Fibroblast of gingiva (primary cell): Measurements from ENCODE around the gene POLD2.

ENCODE experiments used
- DNase-seq: peaks from one replicate; pipeline ENCODE4 v3.0.0-alpha.2; 2011; ENCODE audit warnings: low read depth

The POLD2 gene

DNA sequence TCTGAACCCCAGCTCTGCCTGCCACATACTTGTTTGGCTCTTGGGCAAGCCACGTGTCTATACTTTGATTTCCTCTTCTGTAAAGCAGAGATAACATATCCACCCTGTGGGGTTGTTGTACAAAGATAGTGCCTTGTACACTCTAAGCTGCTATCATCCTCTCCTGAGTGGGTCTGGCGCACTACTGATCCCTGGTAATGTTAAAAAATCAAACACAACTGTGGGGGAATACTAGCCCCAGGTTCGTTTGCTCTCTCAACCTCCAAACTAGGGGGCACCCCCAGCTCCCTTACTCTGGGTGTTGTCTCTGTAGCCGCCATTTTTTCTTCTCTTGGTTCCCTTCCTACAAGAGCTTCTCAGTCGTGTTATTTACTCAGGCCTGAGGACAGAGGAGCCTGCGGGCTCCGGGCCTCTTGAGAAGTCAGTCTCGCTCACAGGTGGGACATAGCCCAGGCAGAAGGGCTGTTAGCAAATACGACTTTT is 42.0 kb downstream of the POLD2 start:
- no peak for DNase-seq

DNA sequence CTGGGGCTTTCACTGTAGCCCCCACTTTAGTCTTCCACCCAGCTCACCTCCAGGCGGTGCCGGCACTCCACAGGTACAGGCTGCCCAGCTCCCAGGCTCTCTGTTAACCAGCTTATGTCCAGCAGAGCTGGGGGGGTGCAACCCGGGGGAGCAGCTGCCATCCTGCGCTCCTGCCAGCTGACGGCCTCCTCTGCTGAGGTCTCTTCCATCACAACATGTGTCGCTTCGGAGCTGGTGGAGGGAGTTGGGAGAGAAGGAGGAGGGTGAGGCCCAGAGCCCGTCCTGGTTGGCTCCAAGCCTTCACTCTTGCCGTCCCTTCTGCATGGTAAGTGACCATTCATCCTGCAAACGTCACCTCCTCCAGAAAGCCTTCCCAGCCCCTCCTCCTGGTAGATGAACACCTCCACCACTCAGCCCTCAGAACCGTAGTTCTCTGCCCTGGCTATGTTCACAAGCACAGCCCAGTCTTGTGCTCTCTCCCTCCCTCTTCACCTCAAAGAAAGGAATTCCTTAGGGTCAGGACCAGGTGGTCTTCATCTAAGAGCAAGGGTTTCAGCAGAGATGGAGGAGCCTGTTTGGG is 42.6 kb downstream of the POLD2 start:
- DNase-seq: no peak

DNA sequence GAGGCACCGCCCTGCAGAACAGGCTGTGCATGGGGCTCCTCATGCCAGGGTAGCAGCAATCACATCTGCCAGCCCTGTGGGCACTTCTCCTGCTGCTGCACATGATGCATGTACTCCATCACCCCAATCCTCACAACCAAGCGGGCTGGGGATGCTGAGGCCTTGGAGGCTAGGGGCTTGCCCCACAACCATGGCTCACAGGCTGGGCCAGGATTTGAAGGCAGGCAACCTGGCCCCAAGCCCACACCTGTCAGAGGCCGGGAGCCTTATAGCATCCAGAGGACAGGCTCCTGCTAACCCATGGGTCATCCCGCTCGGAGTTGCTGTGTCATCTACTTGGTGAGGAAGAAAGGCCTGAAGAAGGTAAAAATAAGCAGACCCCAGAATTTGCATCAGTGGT is 43.2 kb downstream of the POLD2 start:
- no peak for DNase-seq

DNA sequence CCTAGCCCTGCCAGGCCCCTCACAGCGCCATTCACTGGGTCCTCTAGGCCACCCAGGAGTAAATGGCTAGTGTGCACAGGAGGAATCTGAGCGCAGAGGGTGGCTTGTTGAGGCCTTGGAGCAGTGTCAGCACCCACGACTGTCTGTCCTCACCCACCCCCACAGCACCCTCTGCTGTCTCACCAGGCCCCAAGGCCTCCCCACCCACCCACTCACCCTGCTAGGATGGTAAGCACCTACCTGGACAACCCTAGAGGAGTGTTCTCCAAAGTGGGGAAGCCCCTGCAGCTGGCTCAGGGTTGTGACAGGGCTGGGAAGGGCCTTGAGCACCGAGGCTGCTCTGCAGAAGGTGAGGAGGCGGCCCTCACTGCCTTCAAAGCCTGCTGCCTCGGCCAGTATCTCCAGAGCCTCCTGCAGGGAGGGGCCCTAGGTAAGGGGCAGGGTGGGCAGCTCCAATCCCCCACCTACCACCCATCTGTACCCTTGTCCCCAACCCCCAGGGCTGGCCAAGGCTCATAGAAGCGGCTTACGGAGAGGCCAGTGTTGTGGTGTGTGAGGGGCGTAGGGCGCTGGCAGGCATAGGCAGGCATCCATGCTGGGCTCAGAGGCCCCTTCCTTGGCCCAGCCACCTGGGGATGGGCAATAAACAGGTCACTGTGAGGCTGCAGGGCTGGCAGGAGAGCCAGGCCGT is 43.9 kb downstream of the POLD2 start:
- DNase-seq: no peak

DNA sequence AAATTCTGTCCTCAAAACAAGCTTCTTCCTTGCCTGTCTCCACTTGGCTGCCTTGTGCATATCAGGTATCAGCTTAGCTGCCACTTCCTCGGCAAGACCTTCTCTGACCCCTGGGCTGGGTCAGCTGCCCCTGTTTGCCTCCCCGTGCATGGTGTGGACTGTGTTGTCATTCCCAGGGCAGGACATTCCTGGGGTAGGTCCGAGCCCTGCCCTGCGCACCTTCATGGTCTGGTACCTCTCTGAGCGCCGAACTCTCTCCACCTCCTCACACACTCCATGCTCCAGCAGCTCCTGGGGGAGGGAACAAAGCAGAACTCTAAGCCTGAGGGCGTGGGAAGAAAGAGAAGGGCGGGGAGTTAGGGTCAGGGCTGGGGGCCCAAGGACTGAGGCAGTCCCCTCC is 44.8 kb downstream of the POLD2 start:
- DNase-seq: no peak

DNA sequence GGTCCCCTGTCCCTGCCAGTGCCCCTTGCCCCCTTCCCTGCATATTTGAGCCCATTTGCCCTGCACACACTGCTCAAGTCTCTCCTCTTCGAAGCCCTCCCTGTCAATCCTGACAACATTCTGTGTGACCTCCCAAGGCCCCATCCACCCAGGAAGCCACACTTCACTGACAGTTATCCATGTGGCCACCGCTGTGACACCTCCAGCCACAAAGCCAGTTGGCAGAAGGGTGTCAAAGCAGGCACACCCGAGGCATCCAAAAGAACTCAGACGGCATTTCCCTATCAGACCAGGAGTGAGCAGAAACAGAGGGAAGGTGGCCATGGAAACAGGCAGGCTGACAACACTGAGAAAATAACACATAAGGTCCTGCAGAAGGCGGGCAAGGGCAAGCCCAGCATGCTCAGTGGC is 45.7 kb downstream of the POLD2 start:
- DNase-seq: no peak

DNA sequence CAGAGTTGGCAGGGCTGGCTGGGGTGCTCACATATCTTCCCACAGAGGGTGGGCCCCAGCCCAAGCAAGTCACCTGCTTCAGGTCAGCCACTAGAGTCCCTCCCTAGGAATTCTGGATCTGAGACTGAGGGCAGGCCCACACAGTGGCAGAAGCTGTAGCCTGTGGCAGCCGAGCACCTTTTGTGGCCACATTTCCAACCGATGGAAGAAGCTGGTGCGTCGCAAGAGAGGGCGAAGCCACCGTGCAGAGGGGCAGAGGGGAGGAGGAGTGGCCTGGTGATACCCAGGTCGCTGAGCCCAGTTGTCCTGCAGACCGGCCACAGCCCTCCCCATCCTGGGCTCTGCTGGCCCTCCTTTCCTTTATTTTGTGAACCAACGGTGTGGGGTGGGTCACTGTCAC is 46.3 kb downstream of the POLD2 start:
- DNase-seq: no peak

DNA sequence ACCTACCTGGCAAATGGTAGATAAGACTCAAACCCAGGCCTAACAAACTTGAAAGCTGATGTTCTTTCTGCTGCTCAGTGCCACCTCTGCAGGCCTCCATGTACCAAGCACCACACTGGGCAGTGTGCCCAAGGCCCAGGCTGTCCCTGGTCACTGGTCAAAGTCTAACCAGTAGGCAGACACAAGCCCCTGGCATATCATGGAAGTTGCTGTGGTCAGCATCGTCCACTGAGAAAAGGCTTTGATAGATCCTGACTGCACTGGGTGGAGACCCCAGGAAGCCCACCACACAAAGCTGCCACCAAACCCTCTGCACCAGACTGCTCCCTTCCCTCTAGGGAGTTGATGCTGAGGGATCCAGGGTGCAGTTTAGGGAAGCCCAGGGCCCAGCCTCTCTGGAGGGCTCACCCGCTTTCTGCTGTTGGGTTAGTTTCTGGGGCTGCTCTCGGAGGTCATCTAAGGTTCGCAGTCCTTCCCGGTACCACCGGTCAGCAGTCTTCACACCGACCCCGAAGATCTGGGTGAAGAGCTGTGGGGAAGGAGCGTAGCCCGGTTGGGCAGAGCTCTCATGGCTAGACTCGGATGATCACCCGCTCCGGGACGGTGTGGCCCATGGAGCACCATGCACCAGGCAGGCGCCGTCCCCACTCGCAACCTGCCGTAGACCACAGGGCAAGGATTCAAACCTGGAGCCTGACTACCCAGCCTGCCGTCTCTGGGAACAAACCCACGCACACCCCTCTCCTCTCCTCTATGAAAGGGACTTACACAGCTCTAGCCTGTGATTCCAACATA is 47.0 kb downstream of the POLD2 start:
- DNase-seq: no peak

DNA sequence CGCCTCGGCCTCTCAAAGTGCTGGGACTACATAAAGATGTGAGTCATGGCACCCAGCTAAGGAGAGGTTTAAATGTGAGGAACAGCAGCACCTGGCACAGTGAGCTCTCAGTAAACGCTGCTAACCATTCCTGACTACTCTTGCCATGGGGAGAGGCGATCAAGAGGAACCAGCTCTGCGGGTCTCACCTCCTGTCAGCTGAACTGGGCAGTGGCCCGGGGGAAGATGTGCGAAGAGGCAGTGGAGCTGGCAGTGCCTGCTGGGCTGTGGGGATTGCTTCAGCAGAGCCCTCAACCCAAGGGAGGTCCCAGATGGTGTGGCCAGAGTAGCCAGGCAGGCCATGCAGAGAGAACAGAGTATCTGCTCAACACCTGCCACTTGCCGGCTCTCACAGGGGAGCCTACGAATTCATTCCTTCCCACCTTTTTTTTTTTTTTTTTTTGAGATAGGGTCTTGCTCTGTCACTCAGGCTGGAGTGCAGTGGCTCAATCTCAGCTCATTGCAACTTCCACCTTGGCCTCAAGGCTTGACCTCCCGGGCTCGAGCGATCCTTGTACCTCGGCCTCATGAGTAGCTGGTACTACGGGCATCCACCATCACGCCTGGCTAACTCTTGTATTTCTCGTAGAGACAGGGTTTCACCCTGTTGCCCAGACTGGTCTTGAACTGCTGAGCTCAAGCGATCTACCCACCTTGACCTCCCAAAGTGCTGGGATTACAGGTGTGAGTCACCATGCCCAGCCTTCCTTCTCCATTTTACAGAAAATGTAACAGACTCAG is 47.9 kb downstream of the POLD2 start:
- no peak for DNase-seq

DNA sequence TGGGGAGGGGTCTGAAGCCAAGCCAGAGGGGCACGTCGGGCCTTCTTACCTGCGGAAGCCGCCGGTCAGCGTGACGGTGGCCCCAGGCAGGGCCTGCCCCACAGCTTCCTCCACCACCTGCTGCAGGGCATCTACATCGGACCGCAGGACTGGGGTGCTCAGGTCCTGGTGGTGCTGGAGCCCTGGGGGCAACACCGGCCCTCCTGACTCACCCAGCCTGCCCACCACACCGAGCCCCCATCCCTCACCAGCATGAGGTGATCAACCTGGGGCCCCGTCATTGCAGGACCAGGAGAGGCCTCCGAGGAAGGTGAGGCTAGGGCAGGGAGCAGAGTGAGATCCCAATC is 49.0 kb downstream of the POLD2 start:
- no peak for DNase-seq

DNA sequence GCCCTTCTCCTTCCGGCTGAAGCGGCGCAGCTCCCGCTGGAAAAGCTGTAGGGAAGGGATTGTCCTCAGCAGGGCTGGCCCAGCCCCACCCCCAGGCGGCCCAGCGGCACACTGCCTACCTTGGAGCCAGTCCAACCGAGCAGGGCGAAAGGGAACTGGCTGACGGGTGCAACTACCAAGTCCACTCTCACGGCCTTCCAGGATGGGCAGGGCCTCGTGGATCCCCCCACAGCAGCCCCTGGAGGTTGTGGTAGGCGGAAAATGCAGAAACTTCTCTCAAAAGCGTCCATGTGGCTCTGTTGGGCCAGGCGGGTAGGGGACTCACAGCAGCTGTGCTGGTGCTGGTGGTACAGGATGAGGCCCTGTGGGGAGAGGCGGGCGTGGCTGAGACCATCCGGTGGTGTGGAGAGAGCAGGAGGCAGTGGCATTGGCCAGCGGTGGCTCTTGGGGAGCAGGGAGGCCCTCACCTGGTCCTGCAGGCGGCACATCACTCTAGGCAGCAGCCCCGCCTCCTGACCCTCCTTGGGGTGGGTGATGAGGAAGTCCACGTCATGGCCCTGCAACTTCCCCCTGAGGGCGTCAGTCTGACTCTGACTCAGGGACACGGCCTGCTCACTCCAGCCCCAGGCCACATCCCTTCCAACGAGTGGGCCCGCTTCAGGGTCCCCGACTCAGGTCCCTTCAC is 49.5 kb downstream of the POLD2 start:
- peak; percentile 77 for DNase-seq

DNA sequence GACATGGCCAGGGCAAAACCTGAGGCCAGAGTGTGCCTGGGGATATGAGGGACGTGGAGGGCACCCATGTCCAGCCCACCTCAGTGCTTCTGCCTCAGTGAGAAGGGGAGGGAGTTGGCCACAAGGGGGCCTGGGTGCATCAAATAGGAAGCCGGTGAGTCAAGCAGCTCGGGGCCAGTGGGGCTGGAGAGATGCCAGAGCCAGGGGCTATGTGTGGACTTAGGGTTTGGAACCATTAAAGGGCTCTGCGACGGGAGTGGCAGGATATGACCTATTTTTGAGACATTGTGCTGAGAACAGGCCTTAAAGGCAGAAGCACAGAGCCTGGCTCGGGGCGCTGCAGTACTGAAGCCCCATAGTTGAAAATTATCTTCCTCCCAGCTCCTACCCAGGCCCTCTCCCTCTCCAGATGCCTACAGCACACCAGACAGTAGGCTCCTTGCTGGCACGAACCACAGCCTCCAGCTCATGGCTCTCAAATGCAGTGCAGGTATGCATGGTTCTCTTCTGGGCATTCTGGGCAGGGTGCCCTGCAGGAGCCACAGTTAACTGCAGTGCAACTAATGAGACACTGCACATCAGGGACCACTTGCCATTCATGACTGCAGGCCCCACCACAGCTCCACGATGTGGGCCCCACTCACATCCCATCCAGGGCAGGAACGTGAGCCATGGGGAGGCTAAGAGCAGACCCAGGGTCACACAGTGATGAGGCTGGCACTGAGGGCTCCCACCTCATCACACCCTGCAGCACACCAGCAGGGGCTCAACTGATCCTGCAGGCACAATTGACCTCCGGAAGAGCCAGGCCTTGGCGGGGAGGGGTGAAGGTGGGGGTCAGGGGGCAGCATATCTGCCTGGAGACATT is 50.8 kb downstream of the POLD2 start:
- peak; percentile 82 for DNase-seq

DNA sequence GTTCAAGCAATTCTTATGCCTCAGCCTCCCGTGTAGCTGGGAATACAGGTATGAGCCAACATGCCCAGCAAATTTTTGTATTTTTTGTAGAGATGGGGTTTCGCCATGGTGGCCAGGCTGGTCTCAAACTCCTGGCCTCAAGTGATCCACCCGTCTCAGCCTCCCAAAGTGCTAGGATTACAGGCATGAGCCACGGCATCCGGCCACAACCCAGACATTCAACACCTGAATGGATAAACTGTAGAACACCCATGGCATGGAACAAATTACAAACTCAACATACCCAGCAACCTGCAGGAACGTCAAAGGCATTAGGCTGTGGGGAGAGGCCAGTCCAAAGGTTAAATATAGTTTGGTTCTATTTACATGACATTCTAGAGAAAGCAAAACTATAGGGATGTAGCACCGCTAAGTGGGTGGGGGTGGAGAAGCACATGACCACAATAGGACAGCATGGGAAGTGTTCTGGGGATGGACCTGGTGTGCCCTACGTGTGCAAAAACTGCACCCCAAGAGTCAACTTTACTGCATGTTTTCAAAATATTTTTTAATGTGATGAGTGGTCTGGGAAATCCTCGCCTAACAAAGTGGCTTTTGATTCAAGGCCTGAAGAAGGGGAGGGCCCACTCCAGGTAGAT is 51.5 kb downstream of the POLD2 start:
- no peak for DNase-seq

DNA sequence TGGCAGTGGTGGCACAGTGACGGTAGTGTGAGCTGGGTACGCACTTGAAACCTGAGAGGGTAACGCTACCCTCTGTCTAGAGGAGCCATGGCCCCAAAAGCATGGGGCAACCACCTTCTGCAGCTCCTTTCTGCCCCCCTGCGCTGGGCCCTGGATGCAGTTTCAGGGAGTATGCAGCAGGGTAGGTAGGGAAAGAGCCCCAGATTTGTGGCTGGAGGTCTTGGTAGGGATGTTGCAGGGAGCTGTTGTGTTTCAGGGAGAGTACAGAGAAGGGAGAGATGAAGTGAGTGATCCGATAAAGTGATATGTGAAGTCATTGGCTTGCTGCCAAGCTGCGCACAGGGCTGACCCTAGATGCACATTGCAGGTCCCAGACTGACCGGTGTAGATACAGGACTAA is 55.3 kb downstream of the POLD2 start:
- DNase-seq: no peak

DNA sequence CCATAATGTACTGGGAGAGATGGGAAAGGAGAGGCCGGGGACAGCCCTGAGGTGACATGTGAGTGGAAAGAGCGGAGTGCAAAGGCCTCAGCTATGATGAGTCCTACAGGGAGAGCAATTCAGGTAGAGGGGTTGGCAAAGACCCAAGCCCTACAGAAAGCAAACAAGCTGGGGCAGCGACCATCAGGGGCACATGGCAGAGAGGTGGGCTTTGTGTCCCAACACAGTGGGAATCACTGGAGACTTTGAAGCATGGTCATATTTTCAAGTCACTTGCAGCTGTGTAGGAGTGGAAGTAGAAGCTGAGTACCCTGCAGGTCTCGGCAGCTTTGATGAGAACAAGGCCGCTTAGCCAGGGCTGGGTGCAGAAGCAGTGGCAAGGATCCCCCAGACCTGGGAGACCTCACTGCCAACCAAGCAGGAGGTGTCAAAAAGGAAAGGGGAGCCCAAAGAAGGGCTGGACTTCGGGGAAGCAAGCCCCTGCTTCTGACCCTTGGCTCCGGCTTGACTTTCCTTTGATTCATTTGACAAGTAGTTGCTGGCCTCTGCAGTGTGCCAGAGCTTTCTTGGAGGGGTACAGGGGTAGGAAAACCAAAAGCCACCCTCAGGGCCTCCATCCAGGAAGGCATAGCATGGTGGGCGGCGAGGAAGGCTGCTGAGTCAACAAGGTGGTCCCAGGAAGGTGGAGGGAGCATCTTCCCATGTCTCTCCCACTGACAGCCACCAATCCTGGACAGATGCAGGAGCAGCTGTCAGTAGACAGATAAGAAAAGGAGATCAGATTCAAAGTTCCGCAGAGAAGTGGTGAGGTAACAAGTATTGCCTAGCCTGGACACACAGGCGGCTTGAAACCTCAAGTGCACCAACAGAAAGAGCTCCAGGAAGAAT is 56.0 kb downstream of the POLD2 start:
- no peak for DNase-seq

DNA sequence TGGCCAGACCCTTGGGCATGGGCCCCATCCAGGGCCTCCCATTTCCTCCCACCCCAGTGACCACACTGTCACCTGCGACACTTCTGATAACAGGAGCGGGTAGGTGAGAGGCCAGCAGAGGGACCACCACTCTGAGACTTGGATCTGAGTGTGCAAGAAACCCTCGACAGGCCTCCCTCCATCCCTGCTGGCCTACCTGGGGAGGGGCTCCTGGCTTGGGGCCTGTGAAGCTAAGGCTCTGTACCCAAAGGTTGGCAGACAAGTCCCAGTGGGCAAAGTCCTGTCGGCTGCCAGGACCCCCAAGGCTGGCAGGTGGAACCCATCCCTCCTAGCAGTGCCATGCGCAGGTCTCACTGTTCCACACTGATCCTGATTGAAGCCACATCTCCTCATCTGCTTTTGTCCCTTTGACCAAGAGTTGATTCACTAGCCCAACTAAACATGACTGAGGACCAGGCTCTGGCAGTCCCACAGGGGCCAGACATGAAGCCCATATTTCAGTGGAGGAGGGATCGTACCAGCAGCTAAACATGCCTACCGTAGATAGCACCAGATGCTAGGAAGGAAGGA is 56.8 kb downstream of the POLD2 start:
- no peak for DNase-seq

DNA sequence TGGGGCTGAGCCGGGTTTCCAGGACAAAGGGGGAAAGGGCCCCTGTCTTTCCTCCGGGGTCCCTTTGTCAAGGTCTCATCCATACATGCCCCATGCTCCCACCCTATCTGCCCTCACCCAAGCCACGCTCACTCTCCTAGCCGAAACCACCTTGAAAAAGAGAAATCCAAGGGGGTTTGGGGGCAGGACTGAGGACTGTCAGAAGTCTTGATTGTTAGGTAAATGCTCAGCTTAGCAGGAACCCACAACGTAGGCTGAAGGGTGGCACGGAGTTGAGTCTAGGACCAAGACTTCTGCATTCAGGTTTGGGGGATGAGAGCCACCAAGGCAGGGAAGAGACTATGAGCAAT is 57.3 kb downstream of the POLD2 start:
- DNase-seq: no peak

DNA sequence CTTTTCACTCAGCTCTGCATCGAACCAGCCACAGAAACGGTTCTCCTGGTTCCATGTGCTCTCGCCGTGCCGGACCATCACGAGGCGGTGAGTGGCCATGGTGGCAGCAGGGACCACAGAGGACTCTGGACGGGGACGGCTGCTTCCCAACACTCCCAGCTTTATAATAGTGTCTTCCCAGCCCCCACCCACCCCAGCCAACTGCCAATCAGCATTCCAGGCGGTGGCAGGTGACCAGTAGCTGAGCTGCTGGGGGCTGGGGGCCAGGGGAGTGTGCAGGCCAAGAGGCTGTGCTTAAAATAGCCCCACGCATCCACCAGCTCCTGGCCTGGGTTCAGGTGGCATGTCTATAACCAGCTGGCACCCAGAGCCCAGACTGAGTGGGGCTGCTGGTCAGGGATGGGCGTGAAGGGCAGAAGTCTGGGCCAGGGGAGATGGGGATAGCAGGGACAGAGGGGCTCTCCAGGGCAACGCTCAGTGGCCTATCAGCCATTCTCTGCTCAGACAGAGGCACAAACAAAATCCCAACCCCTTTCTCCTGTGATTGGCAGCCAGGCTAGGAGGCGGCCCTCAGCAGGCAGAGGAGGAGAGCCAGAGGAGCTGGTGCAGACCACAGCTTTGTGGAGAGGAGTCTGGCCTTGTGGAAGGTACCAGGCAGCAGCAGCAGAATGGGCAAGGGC is 57.8 kb downstream of the POLD2 start, which contains the start of gene PGAM2:
Gene PGAM2, minus strand, starts transcription at position 137 of the 680 bp plus-strand sequence. Its CDS starts 38 bp downstream, at position 99.
- no peak for DNase-seq
